GM12873 (cell line): ENCODE measurements around the gene NHSL1.

Experiments
- CTCF ChIP-seq: IDR thresholded peaks from 2 replicates; pipeline ENCODE4 v1.5.1; 2012; ENCODE audit warnings: low read depth, mild to moderate bottlenecking, moderate library complexity, low read length, control low read depth; ENCODE audit not compliant: insufficient read depth; ENCODE audit errors: missing control alignments

The NHSL1 gene

GRCh38 chr6:138514860-138515540 is 15.7 kb upstream of the NHSL1 start:
- no peak for TF ChIP-seq CTCF

GRCh38 chr6:138512609-138513008 is 13.3 kb upstream of the NHSL1 start:
- TF ChIP-seq CTCF = no peak

- TF ChIP-seq CTCF = no peak
Observed at GRCh38 chr6:138510093-138510492, 10.8 kb upstream of the NHSL1 start.

- peak; percentile 64 for TF ChIP-seq CTCF
Observed at GRCh38 chr6:138509371-138509770, 10.1 kb upstream of the NHSL1 start.

GRCh38 chr6:138508676-138508988 is 9.3 kb upstream of the NHSL1 start:
- no peak for TF ChIP-seq CTCF

- no peak for TF ChIP-seq CTCF
Observed at GRCh38 chr6:138507977-138508675, 8.8 kb upstream of the NHSL1 start.

GRCh38 chr6:138504764-138505689 is 5.7 kb upstream of the NHSL1 start:
- TF ChIP-seq CTCF = no peak
